HepG2 (cell line): ENCODE measurements around the gene GRID1. TPM values are rescaled to one million over a fixed set of nuclear protein-coding genes. Genes with fewer than 3 reads are reported as not detected.

Experiments used
- ATAC-seq: fragments of 200-7000 bp; cut with Tn5 transposase; 3 replicates; pipeline ENCODE4 v1.9.1; 2020; ENCODE audit warnings: mild to moderate bottlenecking, moderate library complexity
- BruUV-seq: library from RNA; stranded (reverse); fragments of 400-500 nt; replicated peaks from 2 replicates; lab custom pipeline; 2021; lab: Mats Ljungman, UMichigan
- CTCF ChIA-PET: fragments of 300-600 bp; formaldehyde crosslinking; extraction: SDS; loops from one replicate; lab custom pipeline; 2021; ENCODE audit warnings: low total read pairs, inconsistent platforms, low intra/inter-chr PET ratio; lab: Yijun Ruan, JAX
- POLR2A ChIA-PET: fragments of 350-600 bp; sonication (Branson Sonifier 250); formaldehyde crosslinking; loops from one replicate; lab custom pipeline; 2020; ENCODE audit warnings: antibody characterized with exemption, inconsistent platforms; lab: Yijun Ruan, JAX
- DNase-seq: peaks from one replicate; pipeline ENCODE4 v3.0.0-alpha.2; 2015; ENCODE audit warnings: low spot score
- FAIRE-seq: peaks from 3 replicates; lab custom pipeline; 2011; peaks lifted over from hg19 to GRCh38; lab: Jason Lieb, UNC
- H2AFZ ChIP-seq: one replicate; pipeline ENCODE4 v1.6.1; 2011; ENCODE audit warnings: low read length, inconsistent platforms
- H3K27ac ChIP-seq: fragments of 300-600 bp; 3 replicates; pipeline ENCODE4 v1.8.0; 2011; ENCODE audit warnings: mixed run types, mild to moderate bottlenecking, mixed read lengths, low read length, inconsistent platforms; ENCODE audit not compliant: insufficient read depth; ENCODE audit errors: extremely low read length
- H3K27me3 ChIP-seq, 2 experiments: fragments of 200-600 bp in 1 of 2; 2 replicates in 1 of 2; 3 replicates in 1 of 2; pipeline versions ENCODE4 v1.6.0 to v1.8.0; 2011; ENCODE audit warnings: low read length in 2 of 2, mild to moderate bottlenecking in 2 of 2, moderate library complexity in 2 of 2, inconsistent platforms in 1 of 2; ENCODE audit not compliant: insufficient read depth in 2 of 2, control insufficient read depth in 1 of 2
- H3K36me3 ChIP-seq, 2 experiments: fragments of 200-600 bp in 1 of 2; replicated peaks in 1 of 2; 2 replicates in 1 of 2; 3 replicates in 1 of 2; pipeline versions ENCODE4 v1.5.1 to v1.8.0; 2011; ENCODE audit warnings: low read length in 2 of 2, inconsistent platforms in 1 of 2; ENCODE audit not compliant: insufficient read depth in 2 of 2, control insufficient read depth in 1 of 2
- H3K4me1 ChIP-seq: 2 replicates; pipeline ENCODE4 v1.5.1; 2012; ENCODE audit warnings: low read length, inconsistent platforms; ENCODE audit not compliant: insufficient read depth
- H3K4me2 ChIP-seq: 2 replicates; pipeline ENCODE4 v1.6.0; 2011; ENCODE audit warnings: low read depth, low read length, inconsistent platforms
- H3K4me3 ChIP-seq, 3 experiments: fragments of 200-600 bp in 1 of 3; sonication (generic), shearing (Covaris generic) in 1 of 3; replicated peaks in 1 of 3; 2 replicates each; pipeline ENCODE4 v1.5.1; 2011 to 2016; ENCODE audit warnings: low read length in 3 of 3, inconsistent platforms in 2 of 3, low read depth in 2 of 3, mild to moderate bottlenecking in 2 of 3, control low read depth in 1 of 3, mixed read lengths in 1 of 3; ENCODE audit not compliant: insufficient read depth in 1 of 3
- H3K79me2 ChIP-seq: one replicate; pipeline ENCODE4 v1.6.1; 2011; ENCODE audit warnings: low read length, inconsistent platforms; ENCODE audit not compliant: insufficient read depth
- H3K9ac ChIP-seq: 2 replicates; pipeline ENCODE4 v1.6.0; 2011; ENCODE audit warnings: mild to moderate bottlenecking, low read depth, low read length, inconsistent platforms; ENCODE audit not compliant: insufficient read depth
- H3K9me3 ChIP-seq: 2 replicates; pipeline ENCODE4 v1.5.1; 2012; ENCODE audit warnings: mild to moderate bottlenecking, low read length
- H4K20me1 ChIP-seq: 2 replicates; pipeline ENCODE4 v1.6.0; 2011; ENCODE audit warnings: inconsistent platforms, mild to moderate bottlenecking, low read length, moderate library complexity; ENCODE audit not compliant: insufficient read depth
- FOXO1 ChIP-seq: sonication (generic); formaldehyde crosslinking; IDR thresholded peaks from 2 replicates; pipeline ENCODE4 v1.4.0; 2020; ENCODE audit warnings: missing genetic modification reagents
- JUN ChIP-seq: sonication (generic); formaldehyde crosslinking; IDR thresholded peaks from 2 replicates; pipeline ENCODE4 v1.4.0; 2020; ENCODE audit warnings: mild to moderate bottlenecking, missing genetic modification reagents
- NONO ChIP-seq, 2 experiments: fragments of 450-650 bp in 1 of 2; sonication (generic) in 1 of 2; formaldehyde crosslinking in 1 of 2; IDR thresholded peaks in 1 of 2; conservative IDR thresholded peaks in 1 of 2; 2 replicates each; pipeline versions ENCODE4 v1.6.1 to v1.8.0; 2017 to 2022; ENCODE audit warnings: mild to moderate bottlenecking in 1 of 2, missing genetic modification reagents in 1 of 2, moderate library complexity in 1 of 2
- SMYD3 ChIP-seq: sonication (generic); formaldehyde crosslinking; IDR thresholded peaks from 2 replicates; pipeline ENCODE4 v1.8.1; 2023; ENCODE audit warnings: mild to moderate bottlenecking, missing genetic modification reagents
- STAG1 ChIP-seq: sonication (generic); formaldehyde crosslinking; IDR thresholded peaks from 2 replicates; pipeline ENCODE4 v1.4.0; 2020; ENCODE audit warnings: missing genetic modification reagents
- ZFP36L2 ChIP-seq: sonication (generic); formaldehyde crosslinking; IDR thresholded peaks from 2 replicates; pipeline ENCODE4 v1.4.0; 2020; ENCODE audit warnings: missing genetic modification reagents
- ZNF292 ChIP-seq: sonication (generic); formaldehyde crosslinking; IDR thresholded peaks from 2 replicates; pipeline ENCODE4 v1.8.1; 2022; ENCODE audit warnings: mild to moderate bottlenecking, low read depth, missing genetic modification reagents, borderline replicate concordance
- ZNF33B ChIP-seq: sonication (generic); formaldehyde crosslinking; IDR thresholded peaks from 2 replicates; pipeline ENCODE4 v1.5.1; 2020; ENCODE audit warnings: mild to moderate bottlenecking, missing genetic modification reagents
- ZNF7 ChIP-seq: IDR thresholded peaks from 2 replicates; pipeline ENCODE4 v1.6.1; 2016; ENCODE audit warnings: missing biosample characterization, missing genetic modification reagents
- ZNF816 ChIP-seq: sonication (generic); formaldehyde crosslinking; IDR thresholded peaks from 2 replicates; pipeline ENCODE4 v1.8.0; 2022; ENCODE audit warnings: missing genetic modification reagents, mild to moderate bottlenecking, borderline replicate concordance
- ZNF878 ChIP-seq: sonication (generic); formaldehyde crosslinking; IDR thresholded peaks from 2 replicates; pipeline ENCODE4 v1.8.1; 2023; ENCODE audit warnings: mild to moderate bottlenecking, missing genetic modification reagents, moderate library complexity
- ZNF883 ChIP-seq: sonication (generic); formaldehyde crosslinking; IDR thresholded peaks from 2 replicates; pipeline ENCODE4 v1.5.1; 2020; ENCODE audit warnings: mild to moderate bottlenecking, missing genetic modification reagents; ENCODE audit errors: not compliant biosample characterization
- WGBS: methylation state at CpG from one replicate; pipeline ENCODE4 v1.1.6; 2017; ENCODE audit warnings: low lambda C conversion rate; 5-methylcytosine and 5-hydroxymethylcytosine counted together
- in situ Hi-C: cut with HindIII; loops from 2 replicates; pipeline ENCODE4 v1.10.0; 2017; ENCODE audit warnings: low pct_unique_long_range_greater_than_20kb; ENCODE audit not compliant: extremely low pct_ligation_motif_present
- intact Hi-C: fragments of 100-400 bp; cut with micrococcal nuclease; formaldehyde crosslinking; loops from one replicate; pipeline ENCODE4 v1.10.0; 2022; ENCODE audit not compliant: unreplicated experiment
- polyA plus RNA-seq, 8 experiments: library from polyadenylated mRNA; depleted of rRNA in 3 of 8; stranded (reverse) in 7 of 8; unstranded in 1 of 8; fragments of >200 nt; fragmentation: Illumina TruSeq in 4 of 8; extraction: Trizol in 4 of 8; gene quantifications; 2 replicates each; pipeline versions ENCODE4 v1.2.1 to v1.2.3, GENCODE V29; 2011 to 2016; ENCODE audit warnings: low read depth in 4 of 8, missing spikeins in 1 of 8, mixed read lengths in 1 of 8; ENCODE audit not compliant: insufficient read depth in 1 of 8
- total RNA-seq, 5 experiments: library from RNA; depleted of rRNA; stranded (reverse); fragments of >200 nt; fragmentation: Illumina TruSeq; extraction: Trizol; gene quantifications; 2 replicates each; pipeline ENCODE4 v1.2.3, GENCODE V29; 2016; ENCODE audit warnings: low read depth in 1 of 5
- TF ChIP-seq, protein P1 (sequence below): sonication (generic); formaldehyde crosslinking; IDR thresholded peaks from 2 replicates; pipeline ENCODE4 v1.9.0; 2021; ENCODE audit warnings: missing genetic modification reagents, borderline replicate concordance
- TF ChIP-seq, protein P2 (sequence below): sonication (generic); formaldehyde crosslinking; IDR thresholded peaks from 2 replicates; pipeline ENCODE4 v1.9.0; 2021; ENCODE audit warnings: missing genetic modification reagents, mild to moderate bottlenecking, borderline replicate concordance
- TF ChIP-seq, protein P3 (sequence below): IDR thresholded peaks from 2 replicates; pipeline ENCODE4 v1.6.1; 2012; ENCODE audit warnings: low read length, improper control_type of control experiment
- TF ChIP-seq, protein P4 (sequence below): sonication (generic); formaldehyde crosslinking; IDR thresholded peaks from 2 replicates; pipeline ENCODE4 v1.5.1; 2020; ENCODE audit warnings: mild to moderate bottlenecking, missing genetic modification reagents

The GRID1 gene
- total and polyA plus RNA-seq, 2 of the 13 experiments (the other 11 are each of a cell fraction or from before 2014, with no cell fraction given), result 0.05 TPM; not detected in 1

DNA sequence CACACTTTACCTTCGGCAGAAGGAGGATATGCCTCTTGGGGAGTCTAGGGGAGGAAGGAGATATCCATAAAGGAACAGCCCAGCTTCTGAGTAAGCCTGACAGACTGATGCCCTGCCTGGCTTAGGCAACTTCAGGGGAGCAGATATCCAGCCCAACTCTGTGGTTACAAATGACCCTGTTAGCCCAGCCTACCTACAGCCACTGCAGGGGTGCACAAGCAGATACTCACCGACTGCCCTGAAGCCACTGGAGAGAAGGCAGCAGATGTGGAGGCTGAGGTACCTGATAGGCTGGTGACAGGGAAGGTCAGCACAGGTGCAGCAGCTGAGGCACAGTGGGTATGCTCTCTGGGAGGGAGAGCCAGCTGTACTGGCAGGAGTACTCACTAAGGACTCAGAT, 770.2 kb downstream of the GRID1 start:
- FAIRE-seq, result no peak
- intact Hi-C loops, result no loop called here
- no peak for TF ChIP-seq ZNF878 (CRISPR knock-in tag)
- TF ChIP-seq FOXO1 (CRISPR knock-in tag), result no peak
- no peak for TF ChIP-seq ZNF33B (CRISPR knock-in tag)
- TF ChIP-seq STAG1 (CRISPR knock-in tag), result no peak
- TF ChIP-seq ZNF883 (CRISPR knock-in tag), result no peak
- no peak for TF ChIP-seq NONO (IDR thresholded peaks at IDR 0.05)
- TF ChIP-seq NONO (CRISPR knock-in tag; conservative IDR thresholded peaks at IDR 0.05), result no peak
- no peak for TF ChIP-seq JUN (CRISPR knock-in tag)
- no peak for TF ChIP-seq SMYD3
- TF ChIP-seq, protein P1, sequence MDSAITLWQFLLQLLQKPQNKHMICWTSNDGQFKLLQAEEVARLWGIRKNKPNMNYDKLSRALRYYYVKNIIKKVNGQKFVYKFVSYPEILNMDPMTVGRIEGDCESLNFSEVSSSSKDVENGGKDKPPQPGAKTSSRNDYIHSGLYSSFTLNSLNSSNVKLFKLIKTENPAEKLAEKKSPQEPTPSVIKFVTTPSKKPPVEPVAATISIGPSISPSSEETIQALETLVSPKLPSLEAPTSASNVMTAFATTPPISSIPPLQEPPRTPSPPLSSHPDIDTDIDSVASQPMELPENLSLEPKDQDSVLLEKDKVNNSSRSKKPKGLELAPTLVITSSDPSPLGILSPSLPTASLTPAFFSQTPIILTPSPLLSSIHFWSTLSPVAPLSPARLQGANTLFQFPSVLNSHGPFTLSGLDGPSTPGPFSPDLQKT (CRISPR knock-in tag), result no peak
- TF ChIP-seq ZFP36L2 (CRISPR knock-in tag), result no peak
- TF ChIP-seq, protein P2, sequence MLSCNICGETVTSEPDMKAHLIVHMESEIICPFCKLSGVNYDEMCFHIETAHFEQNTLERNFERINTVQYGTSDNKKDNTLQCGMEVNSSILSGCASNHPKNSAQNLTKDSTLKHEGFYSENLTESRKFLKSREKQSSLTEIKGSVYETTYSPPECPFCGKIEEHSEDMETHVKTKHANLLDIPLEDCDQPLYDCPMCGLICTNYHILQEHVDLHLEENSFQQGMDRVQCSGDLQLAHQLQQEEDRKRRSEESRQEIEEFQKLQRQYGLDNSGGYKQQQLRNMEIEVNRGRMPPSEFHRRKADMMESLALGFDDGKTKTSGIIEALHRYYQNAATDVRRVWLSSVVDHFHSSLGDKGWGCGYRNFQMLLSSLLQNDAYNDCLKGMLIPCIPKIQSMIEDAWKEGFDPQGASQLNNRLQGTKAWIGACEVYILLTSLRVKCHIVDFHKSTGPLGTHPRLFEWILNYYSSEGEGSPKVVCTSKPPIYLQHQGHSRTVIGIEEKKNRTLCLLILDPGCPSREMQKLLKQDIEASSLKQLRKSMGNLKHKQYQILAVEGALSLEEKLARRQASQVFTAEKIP (CRISPR knock-in tag), result no peak
- TF ChIP-seq ZNF292 (CRISPR knock-in tag), result no peak
- TF ChIP-seq, protein P3, sequence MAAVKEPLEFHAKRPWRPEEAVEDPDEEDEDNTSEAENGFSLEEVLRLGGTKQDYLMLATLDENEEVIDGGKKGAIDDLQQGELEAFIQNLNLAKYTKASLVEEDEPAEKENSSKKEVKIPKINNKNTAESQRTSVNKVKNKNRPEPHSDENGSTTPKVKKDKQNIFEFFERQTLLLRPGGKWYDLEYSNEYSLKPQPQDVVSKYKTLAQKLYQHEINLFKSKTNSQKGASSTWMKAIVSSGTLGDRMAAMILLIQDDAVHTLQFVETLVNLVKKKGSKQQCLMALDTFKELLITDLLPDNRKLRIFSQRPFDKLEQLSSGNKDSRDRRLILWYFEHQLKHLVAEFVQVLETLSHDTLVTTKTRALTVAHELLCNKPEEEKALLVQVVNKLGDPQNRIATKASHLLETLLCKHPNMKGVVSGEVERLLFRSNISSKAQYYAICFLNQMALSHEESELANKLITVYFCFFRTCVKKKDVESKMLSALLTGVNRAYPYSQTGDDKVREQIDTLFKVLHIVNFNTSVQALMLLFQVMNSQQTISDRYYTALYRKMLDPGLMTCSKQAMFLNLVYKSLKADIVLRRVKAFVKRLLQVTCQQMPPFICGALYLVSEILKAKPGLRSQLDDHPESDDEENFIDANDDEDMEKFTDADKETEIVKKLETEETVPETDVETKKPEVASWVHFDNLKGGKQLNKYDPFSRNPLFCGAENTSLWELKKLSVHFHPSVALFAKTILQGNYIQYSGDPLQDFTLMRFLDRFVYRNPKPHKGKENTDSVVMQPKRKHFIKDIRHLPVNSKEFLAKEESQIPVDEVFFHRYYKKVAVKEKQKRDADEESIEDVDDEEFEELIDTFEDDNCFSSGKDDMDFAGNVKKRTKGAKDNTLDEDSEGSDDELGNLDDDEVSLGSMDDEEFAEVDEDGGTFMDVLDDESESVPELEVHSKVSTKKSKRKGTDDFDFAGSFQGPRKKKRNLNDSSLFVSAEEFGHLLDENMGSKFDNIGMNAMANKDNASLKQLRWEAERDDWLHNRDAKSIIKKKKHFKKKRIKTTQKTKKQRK, result no peak
- TF ChIP-seq ZNF816 (CRISPR knock-in tag), result no peak
- TF ChIP-seq, protein P4, sequence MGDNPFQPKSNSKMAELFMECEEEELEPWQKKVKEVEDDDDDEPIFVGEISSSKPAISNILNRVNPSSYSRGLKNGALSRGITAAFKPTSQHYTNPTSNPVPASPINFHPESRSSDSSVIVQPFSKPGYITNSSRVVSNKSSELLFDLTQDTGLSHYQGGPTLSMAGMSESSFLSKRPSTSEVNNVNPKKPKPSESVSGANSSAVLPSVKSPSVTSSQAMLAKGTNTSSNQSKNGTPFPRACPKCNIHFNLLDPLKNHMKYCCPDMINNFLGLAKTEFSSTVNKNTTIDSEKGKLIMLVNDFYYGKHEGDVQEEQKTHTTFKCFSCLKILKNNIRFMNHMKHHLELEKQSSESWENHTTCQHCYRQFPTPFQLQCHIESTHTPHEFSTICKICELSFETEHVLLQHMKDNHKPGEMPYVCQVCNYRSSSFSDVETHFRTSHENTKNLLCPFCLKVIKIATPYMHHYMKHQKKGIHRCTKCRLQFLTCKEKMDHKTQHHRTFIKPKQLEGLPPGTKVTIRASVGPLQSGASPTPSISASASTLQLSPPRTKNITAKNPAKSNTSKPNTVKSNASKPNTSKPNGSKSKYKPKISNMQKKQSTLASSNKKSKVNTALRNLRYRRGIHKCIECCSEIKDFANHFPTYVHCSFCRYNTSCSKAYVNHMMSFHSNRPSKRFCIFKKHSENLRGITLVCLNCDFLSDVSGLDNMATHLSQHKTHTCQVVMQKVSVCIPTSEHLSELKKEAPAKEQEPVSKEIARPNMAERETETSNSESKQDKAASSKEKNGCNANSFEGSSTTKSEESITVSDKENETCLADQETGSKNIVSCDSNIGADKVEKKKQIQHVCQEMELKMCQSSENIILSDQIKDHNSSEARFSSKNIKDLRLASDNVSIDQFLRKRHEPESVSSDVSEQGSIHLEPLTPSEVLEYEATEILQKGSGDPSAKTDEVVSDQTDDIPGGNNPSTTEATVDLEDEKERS (CRISPR knock-in tag), result no peak
- no peak for TF ChIP-seq ZNF7 (CRISPR knock-in tag)

More for the DNA sequence above, 770.2 kb downstream of the GRID1 start:
- Histone ChIP-seq H3K27ac (no peak overlapping the region), H3K4me1 (no peaks in the 10 kb centered on the region), H3K4me2 (no peak overlapping the region), H3K79me2 (no peaks in the 10 kb centered on the region), H3K27me3 (peaks cover 0 to 3% of the 10 kb centered on the region in 2 experiments; a peak in 1 of 5 replicates), H4K20me1 (no peaks in the 10 kb centered on the region), H3K4me3 (no peak overlapping the region), H3K9me3 (no peaks in the 10 kb centered on the region), H3K9ac (no peak overlapping the region), H2AFZ (no peak overlapping the region), H3K36me3 (no peaks in the 10 kb centered on the region)
- 0% methylated on average over 1 of the region's 2 CpGs for WGBS
- CTCF ChIA-PET, result no interaction called here
- no TSS peak for BruUV-seq
- no peak for ATAC-seq
- in situ Hi-C loops, result no loop called here
- POLR2A ChIA-PET, result no interaction called here
- DNase-seq, result no peak
